Mucosa of stomach (tissue), 1 donor: ENCODE measurements around the gene GPATCH1.

Source experiments
- H3K27me3 ChIP-seq: one replicate; pipeline ENCODE4 v1.7.0; 2013; ENCODE audit warnings: mild to moderate bottlenecking, low read length; ENCODE audit not compliant: control insufficient read depth, insufficient read depth
- H3K36me3 ChIP-seq: one replicate; pipeline ENCODE4 v1.7.0; 2013; ENCODE audit warnings: low read length; ENCODE audit not compliant: control insufficient read depth, insufficient read depth
- H3K4me1 ChIP-seq: one replicate; pipeline ENCODE4 v1.7.0; 2013; ENCODE audit warnings: mild to moderate bottlenecking, low read length; ENCODE audit not compliant: control insufficient read depth, insufficient read depth
- H3K4me3 ChIP-seq: one replicate; pipeline ENCODE4 v1.7.0; 2013; ENCODE audit warnings: low read length
- H3K9ac ChIP-seq: one replicate; pipeline ENCODE4 v1.7.0; 2013; ENCODE audit warnings: mild to moderate bottlenecking, low read length, moderate library complexity
- H3K9me3 ChIP-seq: one replicate; pipeline ENCODE4 v1.7.0; 2013; ENCODE audit warnings: mild to moderate bottlenecking, low read length, moderate library complexity; ENCODE audit not compliant: control insufficient read depth
- donor health status: Pancreatic carcinoma.

The GPATCH1 gene

DNA sequence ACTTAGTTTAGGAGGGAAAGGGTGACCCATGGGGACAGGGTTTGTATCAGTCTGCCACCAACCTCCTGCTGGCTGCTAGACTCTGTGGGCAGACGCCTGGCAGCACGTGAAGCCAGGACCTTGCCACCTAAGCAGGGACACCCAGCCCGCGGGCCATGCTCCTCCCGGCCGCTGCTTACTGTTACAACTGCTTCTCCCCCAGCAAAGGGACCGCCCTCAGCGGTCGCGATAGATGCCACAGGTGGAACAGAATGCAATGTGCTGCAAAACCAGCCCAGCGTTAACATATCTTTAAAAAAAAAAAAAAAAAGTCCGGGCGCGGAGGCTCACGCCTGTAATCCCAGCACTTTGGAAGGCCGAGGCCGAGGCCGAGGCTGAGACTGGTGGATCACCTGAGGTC, 14.4 kb upstream of the GPATCH1 start:
- Histone ChIP-seq H3K4me3 (no peak overlapping the region), H3K36me3 (no peaks in the 10 kb centered on the region), H3K9me3 (no peaks in the 10 kb centered on the region), H3K27me3 (peaks cover 3% of the 10 kb centered on the region), H3K4me1 (peaks cover 4% of the 10 kb centered on the region), H3K9ac (no peak overlapping the region)

GRCh38 chr19:33067121-33067520, 13.9 kb upstream of the GPATCH1 start:
- Histone ChIP-seq H3K9ac (no peak overlapping the region), H3K4me1 (peaks cover 4% of the 10 kb centered on the region), H3K9me3 (no peaks in the 10 kb centered on the region), H3K4me3 (no peak overlapping the region), H3K27me3 (peaks cover 3% of the 10 kb centered on the region), H3K36me3 (no peaks in the 10 kb centered on the region)

GRCh38 chr19:33071887-33072286, 9.1 kb upstream of the GPATCH1 start:
- H3K9ac ChIP-seq = no peak overlapping the region
- H3K4me1 ChIP-seq = no peaks in the 10 kb centered on the region
- H3K27me3 ChIP-seq = no peaks in the 10 kb centered on the region
- H3K9me3 ChIP-seq = no peaks in the 10 kb centered on the region
- no peaks in the 10 kb centered on the region for H3K36me3 ChIP-seq
- H3K4me3 ChIP-seq = no peak overlapping the region

GRCh38 chr19:33075519-33075918, 5.5 kb upstream of the GPATCH1 start:
- Histone ChIP-seq H3K9ac (no peak overlapping the region), H3K36me3 (no peaks in the 10 kb centered on the region), H3K4me1 (peaks cover 14% of the 10 kb centered on the region), H3K27me3 (no peaks in the 10 kb centered on the region), H3K9me3 (no peaks in the 10 kb centered on the region), H3K4me3 (no peak overlapping the region)

GRCh38 chr19:33085570-33086128, 4.7 kb downstream of the GPATCH1 start:
- H3K27me3 ChIP-seq = no peaks in the 10 kb centered on the region
- no peak overlapping the region for H3K4me3 ChIP-seq
- H3K9ac ChIP-seq = no peak overlapping the region
- H3K36me3 ChIP-seq = peaks cover 2% of the 10 kb centered on the region
- H3K9me3 ChIP-seq = no peaks in the 10 kb centered on the region
- H3K4me1 ChIP-seq = peaks cover 11% of the 10 kb centered on the region

DNA sequence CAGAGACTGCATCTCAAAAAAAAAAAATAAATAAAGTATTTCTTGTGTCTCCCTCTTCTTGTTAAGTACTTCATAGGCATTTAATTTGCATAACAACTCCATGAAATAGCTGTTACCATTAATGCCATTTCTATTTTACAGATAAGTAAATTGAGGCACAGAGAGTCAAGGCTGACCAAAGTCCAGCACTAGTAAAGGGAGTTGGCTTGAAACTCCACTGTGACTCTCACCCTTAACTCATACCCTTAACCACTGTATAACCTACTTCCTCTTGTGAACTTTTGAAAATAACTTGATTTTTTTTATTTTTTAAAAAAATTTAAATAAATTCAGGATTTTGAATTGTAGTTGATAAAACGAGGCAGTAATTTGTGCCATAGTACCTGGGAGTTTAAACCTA, 6.0 kb downstream of the GPATCH1 start:
- Histone ChIP-seq H3K4me1 (peaks cover 6% of the 10 kb centered on the region), H3K27me3 (no peaks in the 10 kb centered on the region), H3K36me3 (peaks cover 4% of the 10 kb centered on the region), H3K4me3 (no peak overlapping the region), H3K9me3 (no peaks in the 10 kb centered on the region), H3K9ac (no peak overlapping the region)

- Histone ChIP-seq H3K27me3 (no peaks in the 10 kb centered on the region), H3K4me1 (no peaks in the 10 kb centered on the region), H3K9ac (no peak overlapping the region), H3K36me3 (peaks cover 10% of the 10 kb centered on the region), H3K4me3 (no peak overlapping the region), H3K9me3 (no peaks in the 10 kb centered on the region)
Measured at GRCh38 chr19:33089010-33089409, 8.0 kb downstream of the GPATCH1 start.

- Histone ChIP-seq H3K9me3 (no peaks in the 10 kb centered on the region), H3K4me1 (no peaks in the 10 kb centered on the region), H3K27me3 (no peaks in the 10 kb centered on the region), H3K9ac (no peak overlapping the region), H3K36me3 (peaks cover 10% of the 10 kb centered on the region), H3K4me3 (no peak overlapping the region)
Measured at GRCh38 chr19:33090179-33090578, 9.2 kb downstream of the GPATCH1 start.

- Histone ChIP-seq H3K27me3 (no peaks in the 10 kb centered on the region), H3K4me3 (no peak overlapping the region), H3K4me1 (peaks cover 10% of the 10 kb centered on the region), H3K9ac (no peak overlapping the region), H3K36me3 (peaks cover 24% of the 10 kb centered on the region), H3K9me3 (no peaks in the 10 kb centered on the region)
Measured at GRCh38 chr19:33093420-33094210, 12.6 kb downstream of the GPATCH1 start.

DNA sequence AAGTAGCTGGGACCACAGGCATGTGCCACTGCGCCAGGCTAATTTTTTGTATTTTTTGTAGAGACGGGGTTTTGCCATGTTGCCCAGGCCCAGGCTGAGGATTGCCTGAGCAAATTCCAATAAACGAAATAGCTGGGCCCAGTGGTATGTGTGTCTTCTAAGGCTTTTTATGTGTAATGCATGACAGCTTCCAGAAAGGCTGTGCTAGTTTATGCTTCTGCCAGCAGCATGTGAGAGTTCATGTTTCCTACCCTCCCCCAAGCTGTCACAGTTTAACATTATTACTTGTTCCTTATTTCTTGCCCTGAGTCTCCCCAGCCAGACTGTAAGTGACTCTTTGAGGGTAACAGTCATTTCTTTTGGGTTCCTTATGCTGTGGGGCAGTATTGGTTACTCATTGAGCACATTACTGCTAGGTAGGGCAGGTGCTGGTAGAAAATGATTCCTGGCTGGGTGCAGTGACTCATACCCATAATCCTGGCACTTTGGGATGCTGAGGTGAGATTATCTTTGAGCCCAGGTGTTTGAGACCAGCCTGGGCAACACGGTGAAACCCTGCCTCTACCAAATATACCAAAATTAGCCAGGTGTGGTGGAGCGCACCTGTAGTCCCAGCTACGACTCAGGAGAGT, 13.6 kb downstream of the GPATCH1 start:
- Histone ChIP-seq H3K36me3 (peaks cover 24% of the 10 kb centered on the region), H3K4me1 (peaks cover 10% of the 10 kb centered on the region), H3K27me3 (no peaks in the 10 kb centered on the region), H3K4me3 (no peak overlapping the region), H3K9me3 (no peaks in the 10 kb centered on the region), H3K9ac (no peak overlapping the region)

GRCh38 chr19:33096005-33096404, 15.0 kb downstream of the GPATCH1 start:
- Histone ChIP-seq H3K4me3 (no peak overlapping the region), H3K9ac (no peak overlapping the region), H3K4me1 (peaks cover 17% of the 10 kb centered on the region), H3K9me3 (no peaks in the 10 kb centered on the region), H3K27me3 (no peaks in the 10 kb centered on the region), H3K36me3 (peaks cover 20% of the 10 kb centered on the region)

DNA sequence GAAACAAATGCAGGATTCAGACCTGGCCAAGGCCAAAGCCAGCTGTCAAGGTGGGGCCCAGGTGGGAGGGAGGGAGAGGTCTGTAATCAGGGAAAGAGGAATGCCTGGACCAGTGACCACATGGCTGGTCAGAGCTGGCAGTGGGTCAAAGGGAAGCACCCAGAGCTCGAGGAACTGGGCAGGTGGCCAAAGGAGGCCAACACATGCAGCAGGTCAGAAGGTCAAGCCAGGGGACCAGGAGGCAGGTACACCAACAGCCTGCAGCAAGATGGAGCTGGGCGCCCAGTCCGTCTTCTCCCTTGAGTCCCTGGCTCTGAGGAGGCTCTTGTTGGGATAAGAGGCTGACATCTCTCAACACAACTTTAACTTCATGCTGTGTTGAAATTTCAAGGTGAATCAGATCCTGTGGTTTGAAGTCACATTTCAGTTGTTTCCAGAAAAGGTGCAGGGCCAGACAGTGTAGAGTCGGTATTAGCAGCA, 17.1 kb downstream of the GPATCH1 start:
- no peaks in the 10 kb centered on the region for H3K27me3 ChIP-seq
- H3K9me3 ChIP-seq = no peaks in the 10 kb centered on the region
- no peak overlapping the region for H3K9ac ChIP-seq
- H3K4me3 ChIP-seq = no peak overlapping the region
- peaks cover 20% of the 10 kb centered on the region for H3K36me3 ChIP-seq
- H3K4me1 ChIP-seq = peaks cover 19% of the 10 kb centered on the region
